Fibroblast of skin of right biceps (primary cell): ENCODE data around the gene NGB.
"Not testable (repeated sequence)": the region's sequence is repeated elsewhere in the genome, so short reads cannot be mapped to it uniquely, and the experiment has no call there.

Experiments used
- DNase-seq: peaks from one replicate; pipeline ENCODE4 v3.0.0-alpha.2; 2013

Gene NGB

DNA sequence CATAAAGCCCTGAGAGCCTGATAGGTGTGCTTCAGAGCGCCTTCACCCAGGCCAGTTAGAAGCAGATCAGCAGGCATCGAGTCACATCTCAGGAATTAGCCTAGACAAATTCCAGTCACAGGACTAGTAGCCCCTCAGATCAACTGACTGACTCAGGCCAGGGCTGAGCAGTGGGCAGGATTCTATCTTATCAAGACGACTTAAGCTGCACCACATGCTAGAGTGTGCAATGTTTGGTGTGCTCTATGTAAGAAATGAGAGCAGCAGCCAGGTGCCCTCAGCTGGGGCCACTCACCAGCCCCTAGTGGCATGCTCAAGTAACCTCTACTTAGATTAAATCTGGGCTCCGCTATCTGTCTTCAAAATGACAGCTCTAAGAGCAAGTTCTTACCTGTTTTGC is 19.7 kb upstream of the NGB start:
- peak; percentile 35 for DNase-seq

DNA sequence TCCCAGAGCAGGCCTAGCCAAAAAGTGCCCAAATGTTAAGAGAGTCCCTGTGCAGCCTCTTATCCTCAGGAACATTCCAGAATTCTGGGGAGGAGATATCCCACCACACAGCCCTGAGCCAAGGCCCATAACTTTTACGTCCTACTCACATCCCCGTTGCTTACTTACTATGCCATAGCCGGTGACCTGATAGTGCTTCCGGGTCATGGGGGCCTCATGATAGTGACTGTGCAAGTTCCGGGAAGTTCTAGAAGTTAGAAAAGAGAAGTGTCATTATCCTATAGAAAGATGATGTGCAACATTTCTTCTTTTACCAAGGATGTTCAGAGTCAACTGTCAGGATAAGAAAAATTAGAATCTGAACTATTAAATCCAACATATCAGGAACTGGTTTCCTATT is 15.6 kb upstream of the NGB start:
- no peak for DNase-seq

DNA sequence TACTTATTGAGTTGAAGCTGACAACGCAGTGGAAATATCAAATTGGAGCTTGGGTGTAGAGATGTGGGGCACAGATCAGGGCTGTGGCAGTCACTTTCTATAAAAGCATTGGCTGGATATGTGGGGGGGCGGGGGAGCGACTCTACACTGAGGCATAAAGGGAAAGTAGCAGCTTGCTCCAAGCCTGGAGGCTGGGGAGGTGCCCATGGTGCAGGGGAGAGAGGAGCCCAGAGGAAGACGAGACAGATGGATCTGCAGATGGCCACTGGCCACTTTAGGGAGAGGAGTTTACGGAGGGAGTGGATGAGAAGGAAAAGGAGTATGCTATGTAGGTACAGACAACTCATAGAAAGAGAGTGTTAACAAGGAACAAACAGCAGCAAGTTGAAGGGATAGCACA is 13.5 kb upstream of the NGB start:
- DNase-seq: no peak

DNA sequence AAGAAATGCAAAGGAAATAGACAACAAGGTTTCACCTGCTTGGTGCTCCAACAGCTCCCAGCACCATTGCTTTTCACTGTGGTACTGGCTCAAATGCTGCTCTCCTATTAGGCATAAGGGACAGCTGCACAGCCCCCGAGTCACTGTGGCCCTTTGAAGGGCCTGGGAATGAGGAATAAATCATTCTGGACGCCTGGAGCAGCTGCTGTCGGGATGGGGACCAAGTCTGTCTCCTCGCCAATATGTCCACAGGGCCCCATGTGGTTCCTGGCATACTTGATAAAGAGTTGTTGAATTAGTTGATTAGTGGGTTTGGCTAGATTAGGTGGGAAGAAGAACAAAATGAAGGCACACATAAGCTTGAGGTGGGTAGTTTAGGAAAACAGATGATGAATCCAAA is 13.1 kb upstream of the NGB start:
- DNase-seq: no peak

DNA sequence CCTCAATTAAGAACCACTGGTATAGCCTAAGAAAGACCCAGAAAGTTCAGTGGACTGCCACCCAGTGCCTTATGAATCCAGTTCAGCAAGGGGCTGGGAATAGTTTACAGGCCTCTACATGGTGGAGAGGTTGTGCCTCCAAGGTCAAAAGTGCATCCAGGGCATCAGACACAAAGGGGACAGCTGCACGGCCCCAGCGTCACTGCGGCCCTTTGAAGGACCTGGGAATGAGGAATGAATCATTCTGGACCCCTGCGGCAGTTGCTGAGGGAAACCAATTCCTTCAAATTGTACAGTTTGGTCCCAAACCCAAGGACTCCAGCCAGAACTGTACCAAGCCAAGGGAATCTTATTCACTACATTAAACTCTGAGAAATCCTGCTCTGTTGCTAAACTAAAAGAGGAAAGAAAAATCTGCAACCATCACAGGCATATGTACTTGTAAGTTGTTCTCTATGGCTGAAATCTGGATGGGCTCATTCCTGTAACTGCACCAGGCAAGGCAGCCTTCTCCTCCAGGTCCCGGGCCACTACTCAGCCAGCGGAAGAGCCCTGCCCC is 10.9 kb upstream of the NGB start:
- DNase-seq: no peak

DNA sequence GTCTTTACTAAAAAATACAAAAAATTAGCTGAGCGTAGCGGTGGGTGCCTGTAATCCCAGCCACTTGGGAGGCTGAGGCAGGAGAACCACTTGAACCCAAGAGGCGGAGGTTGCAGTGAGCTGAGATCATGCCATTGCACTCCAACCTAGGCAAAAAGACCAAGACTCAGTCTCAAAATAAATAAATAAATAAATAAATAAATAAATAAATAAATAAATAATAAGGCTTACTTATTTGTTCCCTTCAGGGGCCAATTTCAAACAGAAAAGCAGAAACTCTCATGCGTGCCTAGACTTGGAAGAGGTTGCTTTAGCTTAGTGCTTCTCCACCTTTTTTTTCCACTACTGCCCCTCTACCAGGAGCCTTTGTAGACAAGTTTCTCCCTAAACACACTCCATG is 9.9 kb upstream of the NGB start:
- not testable (repeated sequence) for DNase-seq

DNA sequence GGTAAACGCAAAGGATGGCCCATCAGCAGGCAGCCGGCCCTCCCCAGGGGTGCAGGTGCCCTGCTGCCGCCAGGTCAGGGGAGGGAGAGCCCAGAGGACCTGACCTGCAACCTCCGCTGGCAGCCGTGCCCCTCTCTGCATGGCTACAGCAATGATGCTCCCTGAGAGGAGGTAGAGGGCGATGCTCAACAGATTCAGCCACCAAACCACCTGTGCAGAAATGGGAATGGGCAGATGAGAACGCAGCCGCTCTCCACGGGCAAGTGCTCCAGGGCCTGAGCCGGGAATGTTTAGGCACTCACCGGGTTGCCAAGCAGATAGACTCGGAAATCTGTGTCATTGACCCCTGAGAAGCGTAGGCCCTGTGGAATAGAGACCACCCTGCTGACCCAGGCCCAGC is 8.7 kb upstream of the NGB start:
- DNase-seq: no peak

DNA sequence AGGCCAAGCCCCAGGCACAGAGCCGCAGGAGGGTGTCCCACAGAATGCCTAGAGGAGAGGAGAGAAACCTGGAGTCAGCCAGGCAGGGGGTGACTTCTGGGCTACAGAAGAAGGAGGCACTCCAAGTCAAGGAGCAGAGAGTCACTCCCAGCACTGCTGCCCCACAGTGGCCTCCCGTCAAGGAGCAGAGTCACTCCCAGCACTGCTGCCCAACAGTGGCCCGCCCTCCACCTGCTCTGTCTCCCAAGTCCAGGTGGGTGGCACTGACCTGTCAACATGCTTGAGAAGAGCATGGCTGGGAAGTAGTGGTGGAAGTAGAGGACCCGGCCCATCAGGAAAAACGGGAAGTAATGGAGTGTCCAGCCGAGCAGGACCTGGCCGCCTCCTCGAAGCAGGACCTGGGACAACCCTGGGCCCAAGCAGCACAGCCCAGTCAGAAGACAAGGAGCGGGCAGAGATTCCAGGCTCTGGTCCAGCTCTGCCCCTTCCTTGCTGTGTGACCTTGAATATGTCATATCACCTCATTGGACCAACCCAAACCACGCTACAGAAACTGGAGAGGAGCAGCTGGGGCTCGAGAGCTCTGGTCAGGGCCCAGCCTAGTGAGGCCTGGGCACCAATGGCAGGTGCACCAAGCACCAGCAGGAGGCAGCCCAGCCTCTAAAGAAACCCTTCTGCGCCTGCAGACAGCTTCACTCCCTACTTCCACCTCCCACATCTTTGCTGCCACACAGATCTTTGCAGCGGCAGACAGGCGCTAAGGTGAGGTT is 7.6 kb upstream of the NGB start:
- DNase-seq: no peak

DNA sequence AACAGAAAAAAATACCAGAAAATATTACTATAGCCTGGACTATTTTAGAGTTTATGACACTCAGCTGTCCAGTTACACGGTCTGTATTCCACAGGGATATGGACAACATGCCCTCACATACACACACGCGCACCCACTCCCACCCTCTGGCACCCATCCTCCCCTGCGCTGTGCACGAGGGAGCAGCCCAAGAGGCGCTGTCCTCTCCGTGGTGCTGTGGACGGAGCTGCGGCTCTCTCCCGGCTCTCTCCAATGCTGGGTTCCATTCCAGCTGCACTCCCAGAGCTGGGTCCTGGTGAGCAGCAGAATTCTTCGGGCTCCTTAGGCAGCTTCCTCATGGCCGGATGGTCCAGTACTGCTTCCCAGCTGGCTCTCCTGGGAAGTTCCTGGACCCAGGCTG is 6.0 kb upstream of the NGB start:
- DNase-seq: no peak

DNA sequence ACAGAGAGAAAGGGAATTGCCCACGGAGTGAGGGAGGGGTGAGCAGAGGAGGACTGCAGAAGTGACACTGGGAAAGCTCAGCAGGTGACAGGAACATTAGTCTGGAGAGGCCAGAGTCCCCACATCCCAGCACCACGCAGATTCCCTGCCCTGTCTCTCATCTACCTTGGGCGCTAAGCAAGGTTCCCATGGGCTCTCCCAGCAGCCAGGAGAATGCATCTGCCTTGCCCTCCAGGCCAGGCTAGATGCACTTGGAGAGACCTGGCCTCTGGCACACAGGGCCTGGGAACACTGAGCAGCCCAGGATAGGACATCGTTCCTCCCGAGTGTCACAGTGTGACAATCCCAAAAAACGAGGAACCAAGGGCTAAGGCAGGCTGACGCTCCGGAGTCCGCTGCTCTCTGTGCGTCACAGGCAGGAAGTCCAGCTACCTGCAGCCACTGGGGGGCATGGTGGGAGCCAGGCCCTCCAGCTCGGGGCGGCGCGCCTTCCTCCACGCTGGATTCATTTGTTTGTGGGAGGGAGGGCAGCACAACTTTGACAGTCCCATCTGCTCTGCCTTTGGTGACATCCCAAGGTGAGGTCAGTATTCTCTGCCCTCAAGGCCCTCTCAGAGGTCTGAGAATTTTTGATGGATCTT is 5.4 kb upstream of the NGB start:
- DNase-seq: no peak

DNA sequence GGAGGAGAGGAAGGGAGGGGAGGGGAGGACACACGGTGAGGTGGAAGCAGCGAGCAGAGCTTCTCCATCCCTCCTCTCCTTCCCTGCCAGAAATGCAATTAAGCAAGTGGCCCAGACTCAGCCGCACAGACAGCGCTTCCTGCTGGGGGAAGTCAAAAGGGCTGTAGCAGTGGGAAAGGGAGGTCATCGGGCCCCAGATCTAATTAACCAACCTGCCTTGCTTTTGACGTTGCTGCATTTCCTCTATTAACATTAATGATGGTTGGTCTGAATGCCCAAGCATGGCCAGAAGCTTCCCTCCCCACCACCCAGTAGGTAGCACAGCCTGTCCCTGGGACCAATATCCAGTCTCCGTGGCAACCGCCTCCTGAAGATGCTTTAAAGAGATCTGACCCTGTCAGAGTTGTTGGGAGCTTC is 4.6 kb upstream of the NGB start:
- no peak for DNase-seq

DNA sequence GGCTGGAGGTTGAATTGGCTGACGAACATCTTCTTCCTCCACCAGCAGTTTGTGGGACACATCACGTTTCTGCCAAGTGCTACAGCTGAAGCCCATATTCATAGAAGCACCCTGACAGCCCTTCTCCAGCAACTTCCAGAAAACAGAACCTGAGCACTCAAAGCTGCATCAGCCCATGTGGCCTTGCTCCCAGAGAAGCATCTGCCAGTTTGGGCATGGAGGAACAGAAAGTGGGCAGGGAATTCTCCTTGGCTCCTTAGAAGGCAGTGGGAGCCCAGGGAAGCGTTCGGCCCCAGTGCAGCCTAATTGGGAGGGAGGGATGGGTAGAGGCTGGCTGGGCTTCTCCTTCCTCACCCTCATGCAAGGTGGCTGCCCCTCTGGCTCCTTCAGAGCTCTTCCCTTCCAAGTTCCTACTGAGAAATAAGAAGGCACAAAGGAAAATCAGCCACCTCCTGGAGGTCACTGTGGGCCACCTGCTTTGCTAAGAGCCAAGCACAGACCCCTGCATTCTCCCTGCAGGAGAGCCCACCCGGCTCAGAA is 4.1 kb upstream of the NGB start:
- no peak for DNase-seq

DNA sequence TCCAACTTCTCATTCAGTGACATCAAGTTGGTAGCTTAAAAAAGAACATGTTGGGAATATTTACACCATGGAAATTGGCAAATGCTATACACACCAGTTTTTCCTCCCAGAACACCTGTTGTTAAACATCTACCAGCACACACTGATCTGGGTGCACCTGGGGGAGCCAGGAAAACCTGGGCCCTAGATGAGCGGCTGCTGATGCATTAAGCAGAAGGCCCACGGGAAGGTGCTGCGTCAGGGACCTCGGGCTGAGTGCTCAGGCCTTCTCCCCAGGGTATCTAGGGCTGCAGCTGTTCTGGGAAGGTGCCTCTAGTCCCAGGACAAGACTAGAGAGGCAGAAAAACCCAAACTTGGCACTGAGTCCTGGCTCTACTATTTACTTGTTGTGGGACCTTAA is 2.8 kb upstream of the NGB start:
- DNase-seq: no peak

DNA sequence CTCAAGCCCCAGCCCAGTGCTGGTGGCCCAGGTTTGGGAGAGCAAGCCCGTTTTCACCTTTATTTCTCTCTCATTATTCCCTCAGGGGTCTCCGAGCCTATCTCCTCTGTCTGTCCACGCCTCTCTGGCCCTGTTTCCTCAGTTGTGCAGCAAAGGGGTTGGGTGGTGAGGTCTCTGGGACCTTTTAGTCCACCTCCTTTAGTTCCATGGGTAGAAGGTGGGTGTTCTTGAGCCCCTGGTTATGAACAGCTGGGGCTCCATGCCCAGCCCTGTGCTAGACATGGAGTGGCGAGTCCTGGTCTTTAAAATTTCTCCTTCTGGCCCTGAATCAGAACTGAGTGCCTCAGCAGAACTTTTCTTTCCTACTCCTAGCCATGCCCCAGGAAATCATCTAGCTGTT is 1.3 kb upstream of the NGB start:
- no peak for DNase-seq

DNA sequence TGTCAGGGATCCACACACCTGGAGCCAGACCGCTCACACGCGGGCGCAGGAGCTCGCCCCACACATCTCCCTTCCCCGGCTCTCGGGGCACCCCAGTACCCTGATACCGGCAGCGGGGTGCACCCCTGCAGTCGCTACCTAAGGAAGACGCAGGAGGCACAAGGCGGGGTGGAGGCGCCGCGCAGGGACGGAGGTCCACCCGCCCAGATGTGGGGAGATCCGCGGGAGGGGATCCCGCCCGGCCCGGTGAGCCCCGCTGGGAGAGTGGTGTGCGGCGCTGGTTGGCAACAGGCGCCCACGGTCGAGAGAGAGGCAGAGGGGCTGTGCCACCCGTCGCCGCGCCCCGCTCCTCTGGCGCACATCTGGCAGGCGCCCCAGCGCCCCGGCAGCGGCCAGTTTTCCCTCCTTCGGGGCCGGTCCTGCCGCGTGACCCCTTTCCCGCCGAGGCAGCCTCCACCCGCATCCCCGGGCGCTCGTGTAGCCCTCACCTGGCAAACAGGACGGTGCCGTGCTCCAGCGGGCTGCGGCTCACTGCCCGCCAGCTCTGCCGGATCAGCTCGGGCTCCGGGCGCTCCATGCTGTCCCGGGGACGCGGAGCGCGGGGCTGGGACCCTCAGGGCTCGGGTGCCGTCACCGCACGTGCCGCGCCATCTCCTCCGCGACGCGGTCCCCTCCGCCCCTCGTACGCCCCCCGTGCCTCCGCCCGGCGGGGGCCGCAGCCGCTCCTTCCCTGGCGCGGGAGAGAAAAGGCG is 469 bp downstream of the NGB start:
- no peak for DNase-seq

DNA sequence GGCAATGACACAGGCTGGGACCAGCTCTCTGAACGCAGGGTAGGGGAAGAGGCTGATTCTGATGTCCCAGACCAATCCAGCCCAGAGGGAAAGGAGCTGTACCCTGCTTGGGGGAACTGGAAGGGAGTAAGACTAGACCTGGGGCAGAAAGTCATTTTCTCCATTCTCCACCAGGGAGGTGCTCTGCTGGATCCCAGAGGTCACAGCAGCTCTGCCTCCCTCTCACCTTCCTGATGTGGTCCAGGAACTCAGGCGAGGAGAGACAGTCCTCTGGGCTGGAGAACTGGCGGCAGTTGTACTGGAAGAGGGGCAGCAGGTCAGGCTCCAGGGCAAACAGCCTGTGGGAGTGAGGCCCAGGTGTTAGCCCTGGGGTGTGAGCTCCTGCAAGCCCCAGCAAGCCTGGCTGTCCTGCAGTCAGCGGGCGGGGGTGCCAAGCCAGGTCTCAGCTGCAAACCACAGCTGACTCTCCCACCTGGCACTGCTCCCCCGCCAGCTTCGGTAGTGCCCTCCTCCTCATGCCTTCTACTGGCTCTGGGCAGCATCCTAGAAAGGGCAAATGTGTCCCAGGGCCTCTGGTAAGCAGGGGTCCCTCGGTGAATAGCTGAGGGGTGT is 1.9 kb downstream of the NGB start:
- no peak for DNase-seq

DNA sequence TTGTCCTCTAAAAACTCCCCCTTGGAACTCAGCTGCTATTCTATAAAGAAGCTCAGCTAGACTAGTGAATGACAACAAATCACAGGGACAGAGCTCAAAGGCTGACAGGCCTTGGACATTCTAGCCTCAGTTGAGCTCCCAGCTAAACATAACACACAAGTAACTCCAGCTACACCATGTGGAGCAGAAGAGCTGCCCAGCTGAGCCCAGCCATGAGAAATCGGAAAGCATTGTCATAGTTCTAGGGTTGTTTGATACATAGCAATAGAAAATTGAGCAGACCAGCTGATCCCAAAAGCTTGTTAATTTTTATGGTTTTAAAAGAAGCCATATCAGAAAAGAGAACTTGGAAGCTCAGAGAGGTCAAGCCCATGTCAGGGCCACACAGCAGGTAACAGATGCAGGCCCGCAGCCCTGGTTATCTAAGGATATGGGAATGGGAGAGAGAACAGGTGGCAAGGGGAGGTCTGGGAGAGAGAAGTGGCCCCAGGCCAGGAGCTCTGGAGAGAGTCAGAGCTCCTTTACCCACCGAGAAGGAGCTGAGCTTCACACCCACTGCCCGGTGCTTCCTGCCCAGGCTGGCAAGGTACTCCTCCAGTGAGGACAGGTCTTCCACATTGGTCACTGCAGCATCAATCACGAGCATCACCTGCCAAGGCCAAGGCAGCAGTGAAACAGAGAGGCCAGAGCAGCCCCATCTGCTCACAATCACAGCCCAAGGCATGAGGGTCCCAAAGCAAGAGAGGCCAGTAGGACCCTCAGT is 2.9 kb downstream of the NGB start:
- no peak for DNase-seq

DNA sequence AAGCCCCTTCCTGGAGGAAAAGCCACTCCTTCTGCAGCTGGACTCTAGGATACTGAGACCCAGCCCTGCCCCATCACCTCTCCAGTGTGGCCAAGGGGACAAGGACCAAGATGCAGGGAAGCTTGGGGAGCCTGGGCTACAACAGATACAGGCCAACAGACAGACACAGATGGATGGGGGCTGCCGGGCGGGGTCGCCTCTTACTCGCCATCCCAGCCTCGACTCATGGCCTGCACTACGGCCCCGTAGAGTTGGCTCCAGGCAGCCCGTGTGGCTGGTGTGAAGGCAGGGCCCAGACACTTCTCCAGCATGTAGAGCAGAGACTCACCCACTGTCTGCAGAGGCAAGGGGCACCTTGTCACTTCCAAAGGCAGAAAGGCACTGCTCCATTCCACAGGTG is 4.7 kb downstream of the NGB start:
- no peak for DNase-seq

DNA sequence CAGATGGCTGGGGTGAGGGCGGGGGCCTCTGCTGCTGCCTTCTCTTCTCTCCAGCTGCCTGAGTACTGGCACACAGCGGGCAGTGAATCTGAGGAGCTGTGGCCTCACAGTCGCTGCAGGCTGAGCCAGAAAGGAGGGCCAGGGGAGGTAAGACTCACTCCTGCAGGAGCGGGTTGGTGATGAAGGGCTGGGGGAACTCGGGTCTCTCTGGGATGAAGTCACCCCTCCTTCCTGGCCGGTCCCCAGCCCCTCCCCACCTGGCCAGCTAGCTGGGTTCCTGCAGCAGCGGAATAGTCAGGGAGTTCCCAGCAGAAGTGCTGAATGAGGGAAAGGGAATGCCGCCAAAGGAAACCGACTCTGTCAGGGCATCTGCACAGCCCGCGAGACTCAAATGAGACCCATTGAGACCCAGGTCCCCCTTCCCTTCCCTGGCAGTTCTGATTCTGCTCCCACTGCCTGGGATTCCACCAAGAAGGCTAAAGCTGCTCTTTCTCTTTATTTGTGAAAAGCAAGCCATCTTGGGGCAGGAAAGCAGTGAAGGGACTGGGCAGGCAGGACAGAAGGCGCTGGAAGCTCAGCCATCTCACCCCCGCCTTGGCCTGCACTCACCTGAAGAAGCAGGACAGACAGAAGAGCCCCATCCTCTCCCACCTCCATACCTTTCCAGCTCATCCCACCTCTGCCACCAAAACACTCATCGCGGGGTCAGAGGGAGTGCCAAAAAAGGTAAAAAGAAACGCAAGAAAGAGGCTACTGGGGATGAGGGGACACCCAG is 5.3 kb downstream of the NGB start:
- no peak for DNase-seq

DNA sequence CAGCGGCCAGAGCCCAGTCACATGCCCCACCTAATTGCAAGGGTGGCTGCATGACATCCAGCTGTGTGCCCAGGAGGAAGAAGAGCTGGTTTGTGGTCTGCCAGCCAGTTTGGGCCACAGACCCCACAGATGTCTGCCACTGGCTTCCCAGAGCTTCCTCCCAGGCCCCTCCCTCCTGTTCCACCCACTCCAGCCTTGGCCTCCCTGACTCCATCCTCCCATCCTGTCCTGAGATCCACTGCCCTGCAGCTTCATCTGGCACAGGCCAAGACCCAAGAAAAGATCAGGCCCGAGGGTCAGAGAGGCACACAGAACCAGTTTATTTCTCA is 5.9 kb downstream of the NGB start:
- no peak for DNase-seq

DNA sequence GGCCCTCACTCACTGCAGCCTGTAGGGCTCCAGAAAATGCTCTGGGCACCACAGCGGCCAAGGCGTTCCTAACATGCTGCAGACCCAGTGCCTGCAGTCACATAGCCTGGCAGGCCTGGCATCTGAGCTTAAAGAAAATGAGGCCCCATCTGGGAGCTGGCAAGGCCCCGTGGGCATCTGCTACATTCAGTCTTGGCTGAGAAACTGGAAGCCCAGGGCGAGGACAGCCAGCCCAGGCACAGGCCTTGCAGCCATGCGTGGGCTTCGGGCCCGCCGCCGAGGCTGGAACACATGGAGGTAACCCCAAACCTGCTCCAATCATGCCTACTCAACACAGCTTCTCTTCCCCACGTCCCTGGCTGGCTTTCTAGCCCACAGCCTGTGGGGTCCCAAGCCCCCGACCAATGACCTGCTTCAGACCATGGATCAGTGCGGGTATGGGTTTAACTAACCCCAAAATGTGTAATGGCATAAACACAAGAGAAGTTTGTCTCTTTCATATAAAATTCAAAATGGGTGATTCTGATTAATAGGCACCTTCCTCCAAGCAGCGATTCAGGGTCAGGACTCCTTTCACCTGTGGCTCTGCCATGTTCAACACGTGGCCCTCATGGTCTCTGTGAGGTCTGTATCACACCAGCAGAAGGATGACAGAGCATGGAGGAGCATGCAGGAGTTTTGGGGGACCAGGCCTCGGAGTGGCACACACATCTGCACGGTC is 6.4 kb downstream of the NGB start:
- DNase-seq: no peak
